ENCODE measurements around the gene PRR18.

PRR18 gene

DNA sequence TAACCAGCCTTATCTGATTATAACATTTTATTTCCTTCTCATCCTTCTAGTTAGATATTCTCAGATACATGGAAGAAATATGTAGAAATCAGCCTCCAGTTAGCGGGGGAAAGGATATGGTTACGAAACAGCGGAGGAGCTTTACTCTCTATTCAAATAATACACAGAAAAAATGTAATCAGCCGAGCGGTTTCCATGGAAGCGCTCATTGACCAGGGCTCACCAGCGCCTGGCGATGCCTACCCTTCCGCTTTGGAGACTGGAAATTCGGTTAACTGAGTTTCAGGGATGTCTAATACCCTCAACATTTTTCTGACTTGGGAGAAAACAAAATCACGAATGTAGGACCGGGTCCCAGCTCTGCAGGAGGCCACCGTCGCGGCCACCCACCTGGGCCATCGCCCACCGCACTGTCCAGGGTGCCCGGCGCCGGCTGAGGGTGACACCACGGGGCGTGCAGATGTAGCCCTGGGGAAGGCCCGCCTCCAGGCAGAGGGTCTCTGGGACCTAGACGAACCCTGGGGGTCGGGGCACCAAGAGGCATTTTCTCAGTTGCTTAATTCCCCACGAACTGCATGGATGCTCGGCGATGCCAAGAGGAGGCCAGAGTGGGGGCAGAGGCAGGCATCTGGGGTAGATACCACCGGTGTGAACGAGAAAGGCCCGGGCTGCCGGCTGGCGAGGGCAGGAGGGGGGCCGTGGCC, 1.7 kb downstream of the PRR18 start:
- DNase-seq (ENCODE audit: low read depth) = no peak
- H3K4me3 ChIP-seq (ENCODE audit: control insufficient read depth, low read depth, low read length) = no peak overlapping the region
- TF ChIP-seq, protein P1, sequence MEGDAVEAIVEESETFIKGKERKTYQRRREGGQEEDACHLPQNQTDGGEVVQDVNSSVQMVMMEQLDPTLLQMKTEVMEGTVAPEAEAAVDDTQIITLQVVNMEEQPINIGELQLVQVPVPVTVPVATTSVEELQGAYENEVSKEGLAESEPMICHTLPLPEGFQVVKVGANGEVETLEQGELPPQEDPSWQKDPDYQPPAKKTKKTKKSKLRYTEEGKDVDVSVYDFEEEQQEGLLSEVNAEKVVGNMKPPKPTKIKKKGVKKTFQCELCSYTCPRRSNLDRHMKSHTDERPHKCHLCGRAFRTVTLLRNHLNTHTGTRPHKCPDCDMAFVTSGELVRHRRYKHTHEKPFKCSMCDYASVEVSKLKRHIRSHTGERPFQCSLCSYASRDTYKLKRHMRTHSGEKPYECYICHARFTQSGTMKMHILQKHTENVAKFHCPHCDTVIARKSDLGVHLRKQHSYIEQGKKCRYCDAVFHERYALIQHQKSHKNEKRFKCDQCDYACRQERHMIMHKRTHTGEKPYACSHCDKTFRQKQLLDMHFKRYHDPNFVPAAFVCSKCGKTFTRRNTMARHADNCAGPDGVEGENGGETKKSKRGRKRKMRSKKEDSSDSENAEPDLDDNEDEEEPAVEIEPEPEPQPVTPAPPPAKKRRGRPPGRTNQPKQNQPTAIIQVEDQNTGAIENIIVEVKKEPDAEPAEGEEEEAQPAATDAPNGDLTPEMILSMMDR (conservative IDR thresholded peaks at IDR 0.05; ENCODE audit: control insufficient read depth, insufficient read depth, low read depth, low read length) = no peak

DNA sequence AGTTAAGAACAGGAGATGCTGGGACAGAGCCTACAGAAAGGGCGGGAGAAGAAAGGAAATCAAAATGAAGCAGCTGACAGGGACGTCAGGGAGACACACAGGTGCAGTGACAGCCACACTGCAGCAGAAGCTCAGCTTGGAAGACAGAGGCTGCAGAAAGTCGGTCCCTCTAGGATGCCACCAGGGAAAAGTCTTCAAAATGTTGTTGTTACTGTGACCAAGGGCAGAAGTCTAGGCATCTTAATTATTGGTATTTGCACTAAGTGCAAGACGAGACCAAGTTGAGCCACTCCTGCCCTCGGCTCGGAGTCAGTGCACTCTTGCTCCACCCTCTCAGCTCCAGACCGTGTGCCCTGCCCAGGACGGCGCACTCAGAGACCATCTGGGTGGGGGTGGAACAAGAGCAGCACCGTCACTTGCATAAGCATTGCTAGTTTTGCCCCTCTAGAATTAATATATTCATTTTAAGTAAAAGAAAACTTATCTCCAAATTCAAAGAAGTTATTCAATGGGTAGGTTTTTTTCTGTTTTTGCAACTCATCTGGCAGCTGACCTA, 2.6 kb downstream of the PRR18 start:
- no peak overlapping the region for H3K4me3 ChIP-seq (ENCODE audit: control insufficient read depth, low read depth, low read length)
- no peak for DNase-seq (ENCODE audit: low read depth)
- TF ChIP-seq, protein P1 (conservative IDR thresholded peaks at IDR 0.05; ENCODE audit: control insufficient read depth, insufficient read depth, low read depth, low read length) = no peak

DNA sequence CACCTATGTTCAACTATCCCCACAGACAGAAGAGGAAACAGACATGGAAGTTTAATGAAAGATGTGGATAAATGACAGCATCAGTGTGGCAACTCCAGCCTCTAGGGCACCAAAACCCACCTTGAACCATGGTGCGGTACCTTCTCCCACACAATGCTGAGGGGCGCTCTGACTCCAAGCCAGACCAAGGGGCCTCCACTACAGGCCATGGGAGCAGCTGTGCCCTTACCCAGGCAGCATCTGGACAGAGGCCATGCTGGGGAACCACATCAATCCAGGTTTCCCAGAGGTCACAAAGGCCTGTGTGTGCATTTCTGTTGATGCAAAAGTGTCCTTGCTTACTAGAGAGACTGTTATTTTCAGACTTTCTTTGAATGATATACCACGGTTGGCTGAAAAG, 4.1 kb downstream of the PRR18 start:
- H3K4me3 ChIP-seq (ENCODE audit: control insufficient read depth, low read depth, low read length) = no peak overlapping the region
- TF ChIP-seq, protein P1 (conservative IDR thresholded peaks at IDR 0.05; ENCODE audit: control insufficient read depth, insufficient read depth, low read depth, low read length) = no peak
- DNase-seq (ENCODE audit: low read depth) = no peak

DNA sequence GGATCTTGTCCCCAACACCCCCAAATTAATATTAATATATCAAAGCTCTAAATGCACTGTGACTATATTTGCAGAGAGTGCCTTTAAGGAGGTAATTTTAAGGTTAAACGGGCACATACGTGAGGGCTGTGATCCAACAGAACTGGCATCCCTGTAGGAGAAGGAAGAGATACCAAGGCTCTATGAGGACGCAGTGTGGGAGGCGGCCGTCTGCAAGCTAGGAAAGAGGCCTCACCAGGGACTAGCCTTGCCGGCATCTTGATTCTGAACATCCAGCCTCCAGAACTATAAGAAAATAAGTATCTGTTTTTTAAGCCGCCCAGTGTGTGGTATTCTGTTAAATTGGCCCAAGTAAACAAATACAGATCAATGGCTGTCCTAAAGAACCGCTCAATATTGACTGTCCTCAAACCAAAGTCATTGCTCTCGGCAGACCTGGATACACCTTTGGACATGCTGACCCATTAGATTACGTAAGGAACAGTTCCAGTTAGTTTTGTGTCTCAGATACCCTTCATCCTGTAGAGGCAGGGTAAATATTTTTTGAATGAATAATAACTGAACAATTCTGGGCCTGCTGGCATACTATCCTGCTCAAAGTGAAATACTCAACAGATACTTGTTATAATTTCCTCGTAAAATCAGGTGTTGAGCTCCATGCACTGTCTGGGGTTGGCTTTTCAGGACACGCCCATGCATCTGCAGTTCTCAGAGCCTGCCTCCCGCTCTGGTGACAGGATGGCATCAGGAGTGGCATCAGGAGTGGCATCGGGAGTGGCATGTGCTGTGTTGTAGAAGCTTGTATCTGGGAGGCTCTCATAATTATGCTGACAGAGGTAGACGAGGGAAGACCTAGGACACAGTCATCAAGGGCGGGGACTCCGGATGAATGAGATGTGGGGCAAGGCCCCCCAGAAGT, 6.3 kb downstream of the PRR18 start:
- no peak for DNase-seq (ENCODE audit: low read depth)
- TF ChIP-seq, protein P1 (conservative IDR thresholded peaks at IDR 0.05; ENCODE audit: control insufficient read depth, insufficient read depth, low read depth, low read length) = no peak
- no peak overlapping the region for H3K4me3 ChIP-seq (ENCODE audit: control insufficient read depth, low read depth, low read length)

DNA sequence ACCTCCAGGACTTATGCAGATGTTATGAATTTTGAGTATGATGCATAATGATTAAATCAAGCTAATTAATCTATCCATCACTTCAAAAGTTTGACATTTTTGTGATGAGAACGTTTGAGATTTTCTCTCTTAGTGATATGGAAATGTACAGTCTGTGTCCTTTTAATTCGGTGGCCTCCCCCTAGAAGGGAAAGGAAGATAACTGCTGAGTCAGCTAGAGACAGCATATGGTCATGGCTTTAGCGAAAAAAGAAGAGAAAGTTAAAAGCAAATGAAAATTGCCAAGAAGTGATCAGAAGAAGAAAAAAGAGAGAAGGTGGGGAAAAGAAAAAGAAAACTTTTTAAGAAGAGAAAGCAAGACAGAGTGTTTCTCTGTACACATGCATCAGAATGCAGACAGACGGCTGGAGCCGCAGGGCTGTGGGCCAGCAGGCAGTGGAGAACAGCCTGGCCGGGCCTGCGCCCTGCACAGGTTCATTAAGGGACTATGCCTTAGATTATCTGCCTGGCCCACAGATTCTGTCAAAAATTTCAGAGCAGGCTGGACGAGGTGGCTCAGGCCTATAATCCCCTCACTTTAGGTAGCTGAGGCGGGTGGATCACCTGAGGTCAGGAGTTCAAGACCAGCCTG, 7.7 kb downstream of the PRR18 start:
- no peak overlapping the region for H3K4me3 ChIP-seq (ENCODE audit: control insufficient read depth, low read depth, low read length)
- TF ChIP-seq, protein P1 (conservative IDR thresholded peaks at IDR 0.05; ENCODE audit: control insufficient read depth, insufficient read depth, low read depth, low read length) = no peak
- no peak for DNase-seq (ENCODE audit: low read depth)

DNA sequence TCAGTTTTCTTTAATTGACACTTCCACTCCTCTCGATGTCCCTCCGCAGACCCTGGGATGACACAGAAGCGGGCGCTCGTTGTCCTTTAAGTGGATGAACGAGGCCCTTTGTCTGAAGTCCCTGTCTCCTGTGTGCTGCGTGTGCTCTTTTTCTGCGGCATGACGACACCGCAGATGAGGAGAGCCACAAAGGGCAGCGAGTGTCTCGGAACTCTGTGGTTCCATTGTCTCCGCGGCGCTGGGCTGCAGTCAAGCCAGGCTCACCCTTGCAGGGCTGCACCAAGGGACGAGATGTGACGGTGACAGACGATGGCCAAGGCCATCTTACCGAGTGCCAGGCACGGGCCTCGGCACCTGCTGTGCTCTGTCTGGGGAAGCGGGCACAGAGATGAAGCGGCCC, 10.6 kb downstream of the PRR18 start:
- DNase-seq (ENCODE audit: low read depth) = no peak
- TF ChIP-seq, protein P1 (conservative IDR thresholded peaks at IDR 0.05; ENCODE audit: control insufficient read depth, insufficient read depth, low read depth, low read length) = no peak
- no peak overlapping the region for H3K4me3 ChIP-seq (ENCODE audit: control insufficient read depth, low read depth, low read length)

Data from fibroblast of mammary gland (primary cell).